Measurements from ENCODE around the gene MAFF.
"Not testable (repeated sequence)": the region's sequence is repeated elsewhere in the genome, so short reads cannot be mapped to it uniquely, and the experiment has no call there.

GRCh38 chr22:38177571-38177925 is 24.2 kb upstream of the MAFF start:
- TF ChIP-seq CTCF (IDR thresholded peaks at IDR 0.05; ENCODE audit: low read depth, low read length); EZH2phosphoT487 (IDR thresholded peaks at IDR 0.05; ENCODE audit: low read depth): not testable (repeated sequence)

Measured in OCI-LY3 (cell line).